NCI-H2107 treated with DMSO at 0.1 percent for 48 hours (cell line): ENCODE measurements around the gene UROC1.

Experiments
- DNase-seq: peaks from one replicate; lab custom pipeline; 2025; ENCODE audit not compliant: unreplicated experiment; lab: John Stamatoyannopoulos, UW

Gene UROC1

DNA sequence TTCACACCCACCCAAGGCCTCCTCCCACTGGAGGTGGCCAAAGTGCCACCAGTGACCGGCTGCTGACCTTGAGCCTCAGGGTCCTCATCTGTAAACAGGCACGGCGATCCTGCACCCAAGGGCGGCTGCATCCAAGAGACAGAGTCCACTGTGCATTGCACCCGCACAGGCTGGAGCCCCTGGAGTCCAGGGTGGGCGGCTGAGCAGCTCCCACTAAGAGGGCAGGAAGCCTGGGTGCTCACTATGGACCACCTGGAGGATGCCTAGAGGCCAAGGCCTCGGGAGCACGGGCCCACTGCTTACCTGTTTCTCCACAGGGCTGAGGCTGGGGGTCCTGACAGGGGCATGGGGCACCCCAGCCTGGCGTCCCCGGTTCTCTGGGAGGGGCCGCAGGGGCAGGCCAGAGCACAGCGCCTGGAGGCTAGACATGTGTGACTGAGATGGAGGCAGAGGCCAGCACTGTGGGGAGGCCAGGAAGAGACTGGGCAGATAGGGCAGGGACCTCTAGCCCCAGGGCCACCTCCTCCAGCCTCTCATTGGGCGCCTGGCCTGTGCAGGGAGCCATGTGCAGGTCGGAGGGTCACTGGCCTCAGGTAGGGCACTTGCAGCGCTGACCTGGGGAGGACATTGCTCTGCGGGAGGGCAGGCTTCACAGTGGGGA lies at the start of gene UROC1:
TSS of gene UROC1 (minus strand) at position 483 of the 661 bp plus-strand sequence. CDS start at position 429, 54 bp downstream.
- no peak for DNase-seq

GRCh38 chr3:126562737-126563276 lies 45.2 kb upstream of the UROC1 start:
- DNase-seq: no peak

DNA sequence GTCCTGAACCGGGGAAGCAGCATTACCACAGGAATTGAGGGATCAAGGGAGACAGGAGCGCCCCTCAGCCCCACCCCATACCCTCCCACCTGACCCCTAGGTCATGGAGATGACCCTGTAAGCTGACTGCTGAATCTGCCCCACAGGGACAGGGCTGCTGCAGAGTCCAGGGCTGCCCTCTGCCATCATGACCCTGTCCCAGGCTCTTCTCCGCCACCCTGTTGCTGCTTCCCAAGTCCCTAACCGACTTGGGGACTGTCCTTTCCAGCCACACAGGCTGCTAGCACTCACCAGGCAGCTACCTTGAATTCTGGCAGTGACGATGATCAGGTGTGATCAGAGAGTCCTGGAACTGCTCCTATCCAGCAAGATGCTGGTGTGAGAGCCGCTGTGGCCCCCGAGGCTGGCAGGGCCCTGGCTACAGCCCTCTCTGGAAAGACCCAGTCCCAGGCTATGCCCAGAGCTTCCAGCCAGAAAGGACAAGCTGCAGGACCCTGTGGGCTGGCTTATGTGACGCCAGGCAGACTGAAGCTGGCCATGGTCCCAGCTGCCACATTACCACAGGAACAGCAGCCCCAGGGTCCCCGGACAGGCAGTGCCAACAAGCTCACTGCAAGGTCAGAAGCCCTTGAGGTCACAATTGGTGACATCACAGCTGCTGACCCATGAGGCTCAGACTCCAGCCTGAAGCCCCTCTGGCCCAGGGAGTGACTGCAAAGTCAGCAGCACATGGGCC lies 40.9 kb upstream of the UROC1 start, which contains the start of gene C3orf22:
TSS of gene C3orf22 (minus strand) at position 597 of the 736 bp plus-strand sequence. CDS start 5,542 bp downstream, outside the sequence.
- DNase-seq: no peak

DNA sequence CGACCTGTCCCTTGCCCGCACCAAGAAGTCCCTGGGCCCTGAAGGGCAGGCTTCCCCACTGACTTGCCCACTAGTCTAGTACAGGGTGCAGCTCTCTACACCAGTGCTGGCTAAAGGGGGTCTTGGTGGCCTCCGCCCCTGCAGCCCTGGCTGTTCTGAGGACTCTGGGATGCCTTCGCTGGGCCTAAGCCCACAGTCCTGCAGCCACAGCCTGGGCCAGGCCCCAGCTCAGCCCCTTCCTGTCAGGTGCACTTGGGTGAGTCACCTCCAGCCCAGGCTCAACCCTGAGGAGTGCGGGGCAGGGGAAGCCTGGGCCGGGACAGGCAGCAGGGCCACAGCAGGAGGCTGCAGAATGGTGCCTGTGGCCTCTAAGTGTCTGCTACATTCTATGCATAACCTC lies 40.2 kb upstream of the UROC1 start:
- DNase-seq: no peak

GRCh38 chr3:126557415-126557745 lies 39.8 kb upstream of the UROC1 start:
- no peak for DNase-seq

GRCh38 chr3:126556637-126557414 lies 39.3 kb upstream of the UROC1 start:
- DNase-seq: no peak

GRCh38 chr3:126555795-126556636 lies 38.4 kb upstream of the UROC1 start:
- no peak for DNase-seq

GRCh38 chr3:126554560-126555525 lies 37.3 kb upstream of the UROC1 start:
- no peak for DNase-seq

GRCh38 chr3:126553284-126554084 lies 35.9 kb upstream of the UROC1 start:
- DNase-seq: no peak

DNA sequence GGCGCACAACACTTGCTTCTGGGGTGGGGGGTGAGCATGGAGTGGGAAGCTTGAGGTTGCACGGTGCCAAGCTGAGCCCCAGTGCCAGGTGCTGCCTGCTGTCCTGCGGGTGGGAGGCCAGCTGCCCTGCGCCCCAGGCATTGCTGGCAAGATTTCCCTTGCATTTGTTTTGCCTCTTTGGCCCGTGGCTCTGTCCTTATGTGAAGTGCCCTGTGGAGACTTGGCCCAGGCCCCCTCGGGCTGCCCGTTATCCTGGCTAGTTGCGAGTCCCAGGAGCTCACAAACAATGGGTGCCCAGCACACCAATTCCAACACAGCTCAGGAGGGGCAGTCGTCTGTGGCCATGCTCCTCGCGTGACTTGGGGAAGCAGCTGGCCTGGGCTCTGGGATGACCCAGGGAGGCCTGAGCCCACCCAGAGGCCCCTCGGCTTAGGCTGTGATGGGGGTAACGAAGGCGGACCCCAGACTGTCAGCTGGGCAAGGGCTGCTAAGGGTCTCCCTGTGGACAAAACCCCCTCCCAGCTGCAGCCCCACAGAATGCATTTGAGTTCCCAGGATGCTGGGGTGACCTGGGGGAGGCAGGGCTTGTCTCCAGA lies 35.2 kb upstream of the UROC1 start:
- DNase-seq: no peak

GRCh38 chr3:126551839-126552687 lies 34.5 kb upstream of the UROC1 start:
- DNase-seq: no peak

GRCh38 chr3:126551121-126551838 lies 33.7 kb upstream of the UROC1 start:
- DNase-seq: no peak

DNA sequence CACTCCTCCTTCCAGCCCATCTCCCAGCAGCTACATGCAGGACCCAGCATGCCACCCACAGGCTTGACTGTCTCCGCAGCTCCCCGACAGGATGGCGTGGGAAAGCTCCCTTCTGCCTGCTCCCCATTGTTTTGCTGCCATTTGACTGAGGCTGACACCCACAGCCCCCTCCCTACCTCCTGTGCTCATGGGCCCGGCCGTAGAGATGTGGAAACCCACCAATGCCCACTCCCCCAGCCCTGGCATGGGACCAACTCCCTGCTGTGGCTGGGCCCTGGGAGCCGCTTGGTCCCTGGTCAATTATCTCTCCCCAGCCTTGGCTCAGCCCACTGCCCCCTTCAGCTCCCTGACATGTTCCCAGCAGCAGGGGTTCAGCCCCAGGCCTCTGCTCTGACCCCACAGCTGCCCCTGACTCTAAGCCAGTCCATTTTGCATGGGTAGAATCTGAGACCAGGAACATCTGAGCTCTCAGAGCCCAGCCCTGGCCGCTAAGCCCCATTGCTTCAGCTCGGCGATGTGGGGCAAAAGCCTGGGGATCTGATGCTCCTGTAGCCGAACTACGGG lies 33.0 kb upstream of the UROC1 start:
- DNase-seq: no peak

DNA sequence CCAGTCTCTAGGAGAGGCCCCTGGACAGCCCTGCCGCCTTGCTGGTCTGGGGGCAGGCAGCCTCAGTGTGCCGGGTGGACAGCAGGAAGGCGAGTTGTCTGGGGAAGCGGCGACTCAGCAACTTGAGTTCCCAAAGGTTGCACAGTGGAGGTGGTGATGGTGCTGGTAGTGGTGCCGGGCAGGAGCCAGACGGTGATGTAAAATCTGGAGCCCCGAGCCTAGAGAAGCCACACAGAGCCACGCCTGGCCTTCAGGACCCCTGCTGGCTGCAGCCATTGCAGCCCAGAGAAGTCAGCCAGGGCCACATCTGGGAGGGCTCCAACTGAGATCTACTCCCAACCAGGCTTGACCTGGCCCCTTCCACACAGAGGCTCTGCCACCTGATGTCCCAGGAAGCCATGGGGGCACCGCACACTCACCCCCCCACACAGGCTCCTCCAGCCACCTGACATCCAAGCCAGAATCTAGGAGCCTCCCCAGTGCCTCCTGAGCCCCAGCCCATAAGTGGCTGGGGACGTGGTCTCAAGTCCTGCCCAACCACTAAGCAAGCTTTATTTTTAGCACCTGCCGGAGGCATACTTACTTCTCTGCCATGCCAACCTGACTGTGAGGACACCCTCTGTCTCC lies 32.4 kb upstream of the UROC1 start:
- DNase-seq: no peak

GRCh38 chr3:126548556-126549466 lies 31.2 kb upstream of the UROC1 start:
- no peak for DNase-seq
